HG02884 (cell line): ENCODE results near the gene SERPING1.
"Not testable (repeated sequence)": the region's sequence is repeated elsewhere in the genome, so short reads cannot be mapped to it uniquely, and the experiment has no call there.

ENCODE experiments used
- ATAC-seq: cut with Tn5 transposase; IDR thresholded peaks from one replicate; pipeline ENCODE4 v1.9.1; 2021; ENCODE audit warnings: mild to moderate bottlenecking, moderate library complexity; ENCODE audit not compliant: unreplicated experiment

Gene SERPING1

GRCh38 chr11:57650739-57651090 is 53.2 kb downstream of the SERPING1 start:
- ATAC-seq = no peak

- no peak for ATAC-seq
Observed at GRCh38 chr11:57651408-57651807, 53.9 kb downstream of the SERPING1 start.

- ATAC-seq = not testable (repeated sequence)
Observed at GRCh38 chr11:57652230-57652629, 54.7 kb downstream of the SERPING1 start.

DNA sequence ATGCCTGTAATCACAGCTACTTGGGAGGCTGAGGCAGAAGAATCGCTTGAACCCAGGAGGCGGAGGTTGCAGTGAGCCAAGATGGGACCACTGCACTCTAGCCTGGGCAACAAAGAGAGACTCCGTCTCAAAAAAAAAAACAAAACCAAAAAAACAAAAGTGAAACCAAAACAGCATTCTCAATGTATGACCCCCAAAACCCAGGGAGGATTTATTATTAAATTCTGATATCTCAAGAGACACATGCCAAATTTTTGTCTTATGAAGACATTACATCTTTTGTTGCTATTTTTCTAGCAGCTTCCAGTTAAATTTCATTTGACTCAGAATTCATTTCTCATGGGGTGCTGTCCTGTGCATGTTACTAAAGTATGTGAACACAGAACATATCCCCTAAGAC is 55.2 kb downstream of the SERPING1 start:
- no peak for ATAC-seq

- no peak for ATAC-seq
Observed at GRCh38 chr11:57653163-57653562, 55.7 kb downstream of the SERPING1 start.

GRCh38 chr11:57656885-57657193 is 59.4 kb downstream of the SERPING1 start:
- no peak for ATAC-seq

DNA sequence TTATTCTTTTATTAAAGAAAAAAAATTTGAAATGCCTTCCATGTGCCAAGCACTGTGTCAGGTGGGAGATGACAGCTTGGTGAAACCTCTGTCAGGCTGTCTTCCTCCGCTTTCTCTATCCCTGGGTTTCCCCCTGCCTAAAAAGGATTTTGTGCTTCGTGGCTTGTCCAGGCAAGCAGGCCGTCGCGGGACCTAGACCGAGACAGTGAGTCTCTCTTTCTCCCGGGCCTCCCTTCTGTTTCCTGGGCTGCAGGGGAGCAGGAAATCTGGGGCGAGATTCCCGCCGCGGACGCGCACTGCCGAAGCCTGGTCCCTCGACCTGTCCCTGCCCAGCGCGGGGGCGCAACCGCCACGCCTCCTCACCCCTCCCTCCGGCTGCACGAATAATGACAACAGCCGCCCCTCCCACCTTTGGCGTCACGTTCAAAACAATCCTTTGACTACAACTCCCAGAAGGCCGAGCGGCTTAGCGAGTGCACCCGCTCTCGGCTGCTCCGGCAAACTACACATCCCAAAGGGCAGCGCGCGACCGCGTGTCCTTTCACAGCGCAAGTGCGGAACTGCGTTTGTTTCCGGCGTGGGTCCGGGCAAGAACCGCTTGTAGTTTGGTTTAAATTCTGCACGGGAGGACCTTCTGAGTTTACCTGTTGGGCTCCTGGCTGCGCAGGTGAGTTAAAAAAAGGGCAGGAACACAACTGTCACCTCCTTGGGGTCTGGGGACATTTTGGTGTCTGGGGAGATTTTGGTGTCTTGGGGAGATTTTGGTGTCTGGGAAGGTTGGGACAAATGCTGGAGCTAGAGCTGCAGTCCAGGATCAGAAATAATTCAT is 59.9 kb downstream of the SERPING1 start, which contains the start of gene CLP1:
Gene CLP1, plus strand, starts transcription at position 569 of the 829 bp plus-strand sequence. CDS start 1,715 bp downstream, outside the sequence.
- ATAC-seq = peak; percentile 99

DNA sequence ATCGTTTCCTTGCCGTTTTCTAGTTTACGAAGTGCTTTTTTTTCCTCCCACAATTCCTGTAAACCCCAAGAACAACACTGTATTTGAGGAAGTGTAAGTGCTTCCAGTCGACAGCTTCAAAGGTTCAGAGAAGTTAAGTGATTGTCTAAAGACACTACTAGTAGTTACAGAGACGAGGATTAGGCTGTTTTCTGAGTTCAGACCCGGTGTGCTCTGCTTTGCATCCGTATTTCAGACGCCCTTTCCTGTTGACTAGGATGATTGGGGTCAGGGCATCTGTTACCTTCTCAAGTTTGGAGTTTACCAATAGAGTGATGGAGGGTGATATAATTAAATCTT is 60.5 kb downstream of the SERPING1 start:
- ATAC-seq = no peak

DNA sequence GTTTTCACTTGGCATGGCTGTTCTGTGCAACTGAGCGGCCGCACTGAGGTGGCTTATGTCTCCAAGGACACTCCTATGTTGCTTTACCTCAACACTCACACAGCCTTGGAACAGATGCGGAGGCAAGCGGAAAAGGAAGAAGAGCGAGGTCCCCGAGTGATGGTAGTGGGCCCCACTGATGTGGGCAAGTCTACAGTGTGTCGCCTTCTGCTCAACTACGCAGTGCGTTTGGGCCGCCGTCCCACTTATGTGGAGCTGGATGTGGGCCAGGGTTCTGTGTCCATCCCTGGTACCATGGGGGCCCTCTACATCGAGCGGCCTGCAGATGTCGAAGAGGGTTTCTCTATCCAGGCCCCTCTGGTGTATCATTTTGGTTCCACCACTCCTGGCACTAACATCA is 62.2 kb downstream of the SERPING1 start:
- ATAC-seq = no peak

DNA sequence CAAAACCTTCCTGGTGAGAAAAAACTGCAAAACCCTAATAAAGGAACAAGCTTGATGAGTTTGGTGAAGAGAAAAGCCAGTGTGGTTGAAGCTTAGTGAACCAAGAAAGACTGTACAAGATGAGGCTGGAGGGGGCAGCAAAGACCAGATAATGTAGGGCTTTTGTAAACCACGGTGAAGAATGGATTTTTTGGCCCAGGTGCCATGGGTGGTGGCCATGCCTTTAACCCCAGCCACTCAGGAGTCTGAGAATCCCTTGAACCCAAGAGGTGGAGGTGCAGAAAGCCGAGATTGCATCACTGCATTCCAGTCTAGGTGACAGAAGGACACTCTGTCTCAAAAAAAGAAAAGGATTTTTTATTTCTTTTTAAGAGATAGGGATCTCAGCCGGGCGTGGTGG is 65.4 kb downstream of the SERPING1 start:
- no peak for ATAC-seq

DNA sequence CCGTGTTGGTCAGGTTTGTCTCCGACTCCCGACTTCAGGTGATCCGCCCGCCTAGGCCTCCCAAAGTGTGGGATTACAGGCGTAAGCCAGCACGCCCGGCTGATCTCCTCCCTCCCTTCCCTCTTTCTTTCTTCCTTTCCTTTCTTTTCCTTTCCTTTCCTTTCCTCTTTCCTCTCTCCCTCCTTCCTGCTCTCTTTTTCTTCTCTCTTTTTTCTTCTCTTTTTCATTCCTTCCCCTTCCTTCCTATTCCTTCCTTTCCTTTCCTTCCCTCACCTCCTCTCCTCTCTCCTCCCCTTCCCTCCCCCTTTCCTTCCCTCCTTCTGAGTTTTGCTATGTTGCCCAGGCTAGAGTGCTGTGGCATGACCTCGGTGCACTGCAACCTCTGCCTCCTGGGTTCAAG is 66.5 kb downstream of the SERPING1 start:
- ATAC-seq = no peak
